T-cell (primary cell): ENCODE data around the gene BCCIP. TPM values are rescaled to one million over a fixed set of nuclear protein-coding genes. Genes with fewer than 3 reads are reported as not detected.

Experiments
- ATAC-seq, 4 experiments: fragments of 200-7000 bp in 3 of 4; fragments of 150-1000 bp in 1 of 4; cut with Tn5 transposase; replicated peaks in 1 of 4; 1 replicate in 3 of 4; 2 replicates in 1 of 4; pipeline ENCODE4 v1.10.0; 2021; ENCODE audit warnings: moderate library complexity in 3 of 4, mild to moderate bottlenecking in 2 of 4, moderate number of reproducible peaks in 1 of 4
- CTCF ChIA-PET, 2 donors: fragments of 300-600 bp; sonication (Branson Sonifier 250); formaldehyde crosslinking; loops; one replicate each; lab custom pipeline; 2022; ENCODE audit warnings: antibody characterized with exemption in 2 of 2; lab: Charles Lee
- POLR2A ChIA-PET, 2 donors: fragments of 300-600 bp; sonication (Branson Sonifier 250); formaldehyde crosslinking; loops; one replicate each; lab custom pipeline; 2022; ENCODE audit warnings: antibody characterized with exemption in 2 of 2; lab: Charles Lee
- DNase-seq, 35 experiments: peaks; one replicate each; pipeline versions ENCODE4 v3.0.0 to v3.0.0-alpha.2; 2013 to 2023
- H3K27ac ChIP-seq: one replicate; pipeline ENCODE4 v1.5.1; 2013; ENCODE audit warnings: low read length
- H3K27me3 ChIP-seq, 2 experiments: replicated peaks in 1 of 2; 1 replicate in 1 of 2; 2 replicates in 1 of 2; pipeline versions ENCODE4 v1.6.1 to v1.7.0; 2013; ENCODE audit warnings: low read length in 1 of 2, mixed read lengths in 1 of 2; ENCODE audit not compliant: control insufficient read depth in 2 of 2, insufficient read depth in 2 of 2; ENCODE audit errors: extremely low read depth in 1 of 2
- H3K36me3 ChIP-seq, 2 donors: 1 replicate in 1 of 2; 2 replicates in 1 of 2; pipeline versions ENCODE4 v1.6.1 to v1.7.0; 2013; ENCODE audit warnings: low read length in 1 of 2; ENCODE audit not compliant: control insufficient read depth in 2 of 2, insufficient read depth in 1 of 2; ENCODE audit errors: extremely low read depth in 1 of 2
- H3K4me1 ChIP-seq, 2 experiments: 1 replicate in 1 of 2; 2 replicates in 1 of 2; pipeline versions ENCODE4 v1.6.1 to v1.7.0; 2013; ENCODE audit warnings: low read length in 2 of 2, mixed read lengths in 1 of 2; ENCODE audit not compliant: insufficient read depth in 2 of 2, control insufficient read depth in 1 of 2; ENCODE audit errors: extremely low read depth in 1 of 2
- H3K4me3 ChIP-seq, 2 donors: 1 replicate in 1 of 2; 2 replicates in 1 of 2; pipeline versions ENCODE4 v1.5.1 to v1.7.0; 2013; ENCODE audit warnings: mild to moderate bottlenecking in 2 of 2, low read length in 1 of 2, moderate library complexity in 1 of 2; ENCODE audit not compliant: control insufficient read depth in 1 of 2; ENCODE audit errors: extremely low read depth in 1 of 2
- H3K9me3 ChIP-seq: 2 replicates; pipeline ENCODE4 v1.7.0; 2013
- H3K27ac Mint-ChIP-seq, 2 donors: one replicate each; pipeline ENCODE4 v1.8.0; 2020 to 2021; ENCODE audit warnings: mild to moderate bottlenecking in 2 of 2, mixed read lengths in 2 of 2
- H3K27me3 Mint-ChIP-seq, 2 donors: one replicate each; pipeline ENCODE4 v1.8.0; 2021 to 2022; ENCODE audit warnings: mixed read lengths in 2 of 2
- H3K36me3 Mint-ChIP-seq: one replicate; pipeline ENCODE4 v1.8.0; 2021; ENCODE audit warnings: mixed read lengths
- H3K4me1 Mint-ChIP-seq, 3 donors: one replicate each; pipeline ENCODE4 v1.8.0; 2020 to 2022; ENCODE audit warnings: mixed read lengths in 3 of 3, mild to moderate bottlenecking in 1 of 3
- H3K4me3 Mint-ChIP-seq, 3 donors: one replicate each; pipeline ENCODE4 v1.8.0; 2020 to 2022; ENCODE audit warnings: mild to moderate bottlenecking in 3 of 3, mixed read lengths in 3 of 3, moderate library complexity in 3 of 3
- H3K9me3 Mint-ChIP-seq, 3 donors: one replicate each; pipeline ENCODE4 v1.8.0; 2020 to 2022; ENCODE audit warnings: mixed read lengths in 3 of 3
- WGBS: methylation state at CpG from one replicate; pipeline ENCODE4 v1.1.5; 2013; ENCODE audit warnings: missing lambda C conversion rate; ENCODE audit not compliant: insufficient coverage; 5-methylcytosine and 5-hydroxymethylcytosine counted together
- total RNA-seq, 35 experiments: library from RNA in 6 of 35; stranded (reverse) in 6 of 35; fragments of 120-200 nt in 1 of 35; gene quantifications; one replicate each; pipeline versions ENCODE4 v1.2.1 to v1.2.4 and lab custom pipeline; 2013 to 2026

Gene BCCIP
- total RNA-seq, 5 donors from 2014 or later (not counting 1 experiment from before 2014, with no cell fraction given) = 34.0 to 43.2 (median 38.2) TPM

DNA sequence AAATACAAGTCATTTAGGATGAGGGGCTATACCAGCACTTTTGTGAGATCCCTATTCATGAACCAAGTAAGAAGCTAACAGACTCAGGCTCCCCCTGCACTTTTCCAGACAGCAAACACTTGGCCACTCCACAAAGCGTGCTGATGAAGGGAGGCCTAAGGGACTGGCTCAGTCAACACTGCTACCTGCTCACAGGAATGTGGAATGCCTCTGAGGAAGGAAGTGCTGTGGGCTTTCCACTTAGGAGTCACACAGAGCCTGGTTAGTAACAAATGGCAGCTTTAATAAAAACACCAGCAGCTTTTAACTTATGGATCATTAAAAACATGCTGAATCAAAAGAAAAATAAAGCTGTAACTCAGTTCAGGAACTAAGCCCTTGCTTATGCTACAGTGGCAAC lies 15.3 kb upstream of the BCCIP start:
- H3K4me1 Mint-ChIP-seq = no peaks in the 10 kb centered on the region
- H3K27ac Mint-ChIP-seq = no peak overlapping the region
- Histone ChIP-seq H3K27ac (no peak overlapping the region), H3K4me3 (no peak overlapping the region), H3K27me3 (no peaks in the 10 kb centered on the region), H3K36me3 (peaks cover 31 to 61% of the 10 kb centered on the region in 2 donors), H3K9me3 (no peaks in the 10 kb centered on the region), H3K4me1 (no peaks in the 10 kb centered on the region)
- POLR2A ChIA-PET = no interaction called here
- no peaks in the 10 kb centered on the region for H3K9me3 Mint-ChIP-seq
- ATAC-seq (no peak), DNase-seq (no peak)
- WGBS = no CpG with 5 or more reads among the region's 1 CpG
- H3K27me3 Mint-ChIP-seq = no peaks in the 10 kb centered on the region
- CTCF ChIA-PET = interaction anchor here in 1 of 2 donors (0.8 to 1.1 kb wide), 2 partner anchors 10 to 14 kb away, joined by 3 to 4 read pairs; no protein-coding TSS in a partner anchor
- peaks cover 63% of the 10 kb centered on the region for H3K36me3 Mint-ChIP-seq
- no peak overlapping the region for H3K4me3 Mint-ChIP-seq

DNA sequence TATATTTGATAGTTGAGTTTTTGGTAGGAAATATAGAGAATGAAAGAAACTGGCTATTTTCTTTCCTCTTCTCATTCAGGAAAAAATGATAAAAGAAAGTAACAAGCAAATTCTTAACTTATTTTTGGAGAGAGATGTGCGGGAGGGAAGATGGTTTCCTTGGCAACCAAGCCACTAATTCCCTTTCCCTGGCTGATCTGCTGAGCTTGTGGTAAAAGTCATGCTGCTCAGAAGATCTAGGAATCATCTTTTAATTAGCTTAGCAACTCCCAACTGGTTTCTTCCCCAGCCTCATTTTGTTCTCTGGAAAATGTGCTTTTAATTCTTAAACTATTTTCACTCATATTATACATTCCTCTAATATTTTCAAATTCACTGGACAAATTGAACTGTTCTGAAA lies 12.1 kb upstream of the BCCIP start:
- H3K27ac Mint-ChIP-seq = no peak overlapping the region
- H3K27me3 ChIP-seq = no peaks in the 10 kb centered on the region
- H3K4me1 ChIP-seq = no peaks in the 10 kb centered on the region
- CTCF ChIA-PET = no interaction called here
- ATAC-seq (no peak), DNase-seq (no peak)
- H3K4me3 Mint-ChIP-seq = no peak overlapping the region
- POLR2A ChIA-PET = no interaction called here
- peaks cover 71% of the 10 kb centered on the region for H3K36me3 Mint-ChIP-seq
- no peaks in the 10 kb centered on the region for H3K4me1 Mint-ChIP-seq
- peaks cover 17 to 69% of the 10 kb centered on the region in 2 donors for H3K36me3 ChIP-seq
- no peaks in the 10 kb centered on the region for H3K9me3 ChIP-seq
- no peak overlapping the region for H3K27ac ChIP-seq
- H3K4me3 ChIP-seq = no peak overlapping the region
- H3K9me3 Mint-ChIP-seq = no peaks in the 10 kb centered on the region
- WGBS = no CpG with 5 or more reads among the region's 1 CpG
- no peaks in the 10 kb centered on the region for H3K27me3 Mint-ChIP-seq

DNA sequence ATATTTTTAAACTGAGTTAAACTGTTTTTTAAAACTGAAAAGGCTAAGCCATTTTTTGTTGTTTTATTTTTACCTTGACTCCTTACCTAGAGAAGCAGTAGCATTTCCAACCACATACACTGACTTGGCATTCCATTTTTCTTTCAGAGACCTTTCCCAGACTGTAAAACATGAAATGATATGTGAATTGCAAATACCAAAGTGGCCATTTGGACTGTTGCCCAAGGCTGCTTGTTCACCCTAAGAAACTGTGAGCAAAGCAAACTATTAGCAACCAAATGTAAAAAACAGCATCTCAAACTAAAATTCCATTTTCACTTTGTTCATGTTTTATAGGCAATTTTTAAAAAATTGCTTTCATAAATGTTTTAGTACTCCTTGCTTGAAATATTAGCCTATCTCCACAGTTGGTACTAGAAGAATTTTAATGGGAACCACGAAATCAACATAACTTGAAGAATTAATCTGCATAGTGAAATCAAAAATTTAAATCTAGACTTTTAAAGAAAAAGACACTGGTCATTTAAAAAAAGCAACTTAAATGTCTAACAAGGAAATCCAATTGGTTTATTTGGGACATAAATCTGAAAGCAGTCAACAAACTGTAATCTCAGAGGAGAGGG lies 11.1 kb upstream of the BCCIP start:
- H3K9me3 ChIP-seq = no peaks in the 10 kb centered on the region
- no peak overlapping the region for H3K27ac ChIP-seq
- Mint-ChIP-seq H3K4me1 (no peaks in the 10 kb centered on the region), H3K9me3 (no peaks in the 10 kb centered on the region), H3K27me3 (no peaks in the 10 kb centered on the region), H3K36me3 (peaks cover 61% of the 10 kb centered on the region), H3K4me3 (no peak overlapping the region), H3K27ac (no peak overlapping the region)
- peaks cover 16 to 59% of the 10 kb centered on the region in 2 donors for H3K36me3 ChIP-seq
- no CpG with 5 or more reads among the region's 1 CpG for WGBS
- no peak overlapping the region for H3K4me3 ChIP-seq
- ATAC-seq = no peak
- ChIA-PET POLR2A (interaction anchor here in 1 of 2 donors (0.8 kb wide), 1 partner anchor 54 kb away, joined by 5 read pairs; no protein-coding TSS in a partner anchor), CTCF (no interaction called here)
- DNase-seq = no peak
- H3K27me3 ChIP-seq = no peaks in the 10 kb centered on the region
- no peaks in the 10 kb centered on the region for H3K4me1 ChIP-seq

DNA sequence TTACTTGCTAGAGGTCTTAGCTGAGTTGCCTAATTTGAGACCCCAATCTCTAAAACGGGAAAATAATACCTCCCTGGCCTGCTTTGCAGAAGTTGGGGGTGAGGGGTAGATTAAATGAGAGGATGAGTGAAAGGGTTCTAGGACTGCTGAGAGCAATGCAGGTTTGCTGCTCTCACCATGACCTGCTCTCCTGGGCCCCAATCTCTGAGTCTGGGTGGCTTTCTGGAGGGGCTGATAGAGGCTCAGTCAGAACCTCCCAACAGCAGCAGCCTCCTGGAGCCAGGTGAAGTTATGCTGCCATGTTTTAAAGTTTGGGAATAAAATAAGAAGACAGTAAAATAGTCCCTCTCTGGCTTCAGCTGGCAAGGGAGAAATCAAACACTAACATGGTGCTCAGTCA lies 7.6 kb upstream of the BCCIP start:
- ATAC-seq = no peak
- Histone ChIP-seq H3K27ac (no peak overlapping the region), H3K9me3 (no peaks in the 10 kb centered on the region), H3K27me3 (no peaks in the 10 kb centered on the region), H3K4me1 (no peaks in the 10 kb centered on the region), H3K4me3 (no peak overlapping the region), H3K36me3 (peaks cover 0 to 36% of the 10 kb centered on the region in 2 donors)
- H3K36me3 Mint-ChIP-seq = peaks cover 40% of the 10 kb centered on the region
- no peak for DNase-seq
- ChIA-PET CTCF (no interaction called here), POLR2A (no interaction called here)
- H3K4me3 Mint-ChIP-seq = no peak overlapping the region
- no peaks in the 10 kb centered on the region for H3K9me3 Mint-ChIP-seq
- no peaks in the 10 kb centered on the region for H3K27me3 Mint-ChIP-seq
- no peak overlapping the region for H3K27ac Mint-ChIP-seq
- H3K4me1 Mint-ChIP-seq = peaks cover 1 to 6% (median 3%) of the 10 kb centered on the region in 3 donors
- WGBS = no CpG with 5 or more reads among the region's 1 CpG

DNA sequence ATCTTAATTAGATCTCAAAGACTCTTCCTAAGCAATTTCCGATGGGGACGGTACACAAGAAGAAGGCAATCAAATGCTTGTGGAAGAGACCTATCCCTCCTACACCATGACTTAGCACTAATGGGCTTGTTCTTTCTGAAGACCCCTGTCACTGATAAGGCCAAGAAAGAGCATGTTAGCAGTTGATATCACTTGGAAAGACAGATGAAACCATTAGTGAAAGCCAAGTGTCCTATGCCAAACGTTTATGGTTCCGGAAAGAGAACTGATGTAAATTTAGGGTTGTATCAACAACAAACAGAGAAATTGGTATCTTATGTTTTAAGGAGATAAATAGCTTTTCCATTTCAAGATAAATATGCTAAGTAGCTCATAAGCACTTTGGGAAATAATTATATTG lies 6.8 kb upstream of the BCCIP start:
- H3K27ac ChIP-seq = no peak overlapping the region
- ChIA-PET POLR2A (interaction anchor here (0.5 to 0.6 kb wide), 4 partner anchors 9 to 939 kb away, joined by 3 to 6 read pairs (median 4); no protein-coding TSS in a partner anchor), CTCF (no interaction called here)
- no peaks in the 10 kb centered on the region for H3K27me3 ChIP-seq
- no peak overlapping the region for H3K4me3 Mint-ChIP-seq
- peaks cover 0 to 29% of the 10 kb centered on the region in 2 donors for H3K36me3 ChIP-seq
- DNase-seq (no peak), ATAC-seq (no peak)
- no CpG with 5 or more reads among the region's 4 CpGs for WGBS
- H3K9me3 Mint-ChIP-seq = no peaks in the 10 kb centered on the region
- H3K27ac Mint-ChIP-seq = no peak overlapping the region
- H3K9me3 ChIP-seq = no peaks in the 10 kb centered on the region
- H3K36me3 Mint-ChIP-seq = peaks cover 36% of the 10 kb centered on the region
- H3K4me1 ChIP-seq = peaks cover under 1 to 5% of the 10 kb centered on the region in 2 experiments
- peaks cover 9 to 14% (median 9%) of the 10 kb centered on the region in 3 donors for H3K4me1 Mint-ChIP-seq
- no peak overlapping the region for H3K4me3 ChIP-seq
- no peaks in the 10 kb centered on the region for H3K27me3 Mint-ChIP-seq

DNA sequence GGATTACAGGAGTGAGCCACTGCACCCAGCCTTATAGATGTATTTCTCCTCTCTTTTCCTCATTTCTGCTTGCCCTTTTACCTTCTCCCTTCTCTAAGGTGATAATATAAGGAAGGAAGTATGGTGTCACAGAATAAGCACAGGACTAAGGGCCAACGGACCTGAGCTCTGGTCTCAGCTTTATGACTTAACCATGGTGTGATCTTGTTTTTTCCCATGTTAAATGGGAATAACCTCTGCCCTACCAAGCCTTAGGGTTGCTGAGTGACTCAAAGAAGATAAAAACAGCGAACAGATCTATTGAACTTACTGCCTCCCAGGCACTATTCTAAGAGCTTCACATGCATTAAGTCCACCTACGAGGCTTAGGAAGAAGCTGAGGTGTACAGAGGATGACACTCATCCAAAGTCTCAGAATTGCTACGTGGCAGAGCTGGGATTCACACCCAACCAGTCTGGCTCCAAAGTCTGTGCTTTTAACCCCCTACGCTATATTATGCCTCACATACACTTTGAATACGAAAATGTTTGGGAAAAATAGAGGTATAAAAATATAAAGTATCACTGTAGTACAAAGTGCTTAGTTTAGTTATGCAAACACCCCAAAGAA lies 5.9 kb upstream of the BCCIP start:
- H3K36me3 Mint-ChIP-seq = peaks cover 32% of the 10 kb centered on the region
- Histone ChIP-seq H3K4me3 (no peak overlapping the region), H3K4me1 (peaks cover 9 to 10% of the 10 kb centered on the region in 2 experiments), H3K27ac (no peak overlapping the region), H3K27me3 (no peaks in the 10 kb centered on the region), H3K9me3 (no peaks in the 10 kb centered on the region), H3K36me3 (peaks cover 0 to 29% of the 10 kb centered on the region in 2 donors)
- peaks cover 15 to 22% (median 18%) of the 10 kb centered on the region in 3 donors for H3K4me1 Mint-ChIP-seq
- CTCF ChIA-PET = interaction anchor here in 1 of 2 donors (0.8 kb wide), 1 partner anchor 10 kb away, joined by 3 read pairs; no protein-coding TSS in a partner anchor
- no peak overlapping the region for H3K4me3 Mint-ChIP-seq
- H3K27me3 Mint-ChIP-seq = no peaks in the 10 kb centered on the region
- WGBS = no CpG with 5 or more reads among the region's 6 CpGs
- no peak for ATAC-seq
- no peak overlapping the region for H3K27ac Mint-ChIP-seq
- no peaks in the 10 kb centered on the region for H3K9me3 Mint-ChIP-seq
- DNase-seq = no peak
- POLR2A ChIA-PET = interaction anchor here (0.5 to 0.6 kb wide), 4 partner anchors 11 to 109 kb away, joined by 3 to 6 read pairs (median 4); no protein-coding TSS in a partner anchor
